Esophagus (tissue), 2 donors: ENCODE measurements around the gene CALM3. TPM values are rescaled to one million over a fixed set of nuclear protein-coding genes. Genes with fewer than 3 reads are reported as not detected.

ENCODE experiments used
- H3K27ac ChIP-seq, 2 donors: one replicate each; pipeline ENCODE4 v1.5.1; 2013; ENCODE audit warnings: low read depth in 2 of 2, mild to moderate bottlenecking in 2 of 2, inconsistent platforms in 1 of 2, low read length in 1 of 2, moderate library complexity in 1 of 2
- H3K27me3 ChIP-seq, 2 donors: one replicate each; pipeline ENCODE4 v1.6.1; 2013; ENCODE audit warnings: low read length in 2 of 2, control low read depth in 1 of 2, mild to moderate bottlenecking in 1 of 2; ENCODE audit not compliant: insufficient read depth in 2 of 2, control insufficient read depth in 1 of 2
- H3K36me3 ChIP-seq, 2 donors: one replicate each; pipeline ENCODE4 v1.6.1; 2013; ENCODE audit warnings: low read length in 1 of 2; ENCODE audit not compliant: control insufficient read depth in 2 of 2, insufficient read depth in 2 of 2
- H3K4me1 ChIP-seq, 2 donors: one replicate each; pipeline ENCODE4 v1.6.1; 2013; ENCODE audit warnings: low read length in 1 of 2; ENCODE audit not compliant: control insufficient read depth in 2 of 2, insufficient read depth in 2 of 2
- H3K4me3 ChIP-seq, 2 donors: one replicate each; pipeline ENCODE4 v1.5.1; 2013; ENCODE audit warnings: low read length in 2 of 2, mild to moderate bottlenecking in 2 of 2, low read depth in 1 of 2, moderate library complexity in 1 of 2
- H3K9me3 ChIP-seq, 2 donors: one replicate each; pipeline ENCODE4 v1.6.1; 2013; ENCODE audit warnings: mild to moderate bottlenecking in 2 of 2, low read depth in 1 of 2, low read length in 1 of 2, moderate library complexity in 1 of 2; ENCODE audit not compliant: control insufficient read depth in 2 of 2, insufficient read depth in 1 of 2
- WGBS, 2 donors: extraction: QIAGEN DNeasy Blood & Tissue Kit; methylation state at CpG; one replicate each; pipeline ENCODE4 v1.1.7; 2013; 5-methylcytosine and 5-hydroxymethylcytosine counted together
- polyA plus RNA-seq, 2 donors: library from polyadenylated mRNA; stranded (reverse); fragments of 200-250 nt; gene quantifications; one replicate each; pipeline ENCODE4 v1.2.3, GENCODE V29; 2013
- donor health status: healthy with polysubstance abuse.
- donor health status: Bipolar disorder and iron deficiency.

CALM3 gene
- polyA plus RNA-seq, 2 donors, result 87.0 to 90.8 TPM

GRCh38 chr19:46660008-46660517 lies 58.9 kb downstream of the CALM3 start:
- 5% methylated on average over 14 of the region's 14 CpGs for WGBS, 2 donors
- Histone ChIP-seq H3K4me3 (peak overlapping the region; percentile 11 to 50), H3K4me1 (peaks cover 0 to 7% of the 10 kb centered on the region in 2 donors), H3K9me3 (no peaks in the 10 kb centered on the region), H3K27me3 (peaks cover 0 to 6% of the 10 kb centered on the region in 2 donors), H3K36me3 (no peaks in the 10 kb centered on the region), H3K27ac (peak overlapping the region; percentile 44 to 82)

Other genes with a start within 250 kb of the CALM3 start
- under 1 TPM; 0.28 to 0.31 TPM for gene CCDC8, start 187.8 kb upstream of the CALM3 start, polyA plus RNA-seq
- gene PNMA8C, start 172.4 kb upstream of the CALM3 start, polyA plus RNA-seq, result not detected
- under 1 TPM; 0.02 to 0.10 TPM for gene PNMA8A, start 129.8 kb upstream of the CALM3 start, polyA plus RNA-seq
- gene PNMA8B, start 105.5 kb upstream of the CALM3 start, polyA plus RNA-seq, result under 1 TPM; 0.14 TPM
- gene PTGIR, start 23.8 kb downstream of the CALM3 start, polyA plus RNA-seq, result under 1 TPM; 0.47 to 0.86 TPM
- not detected for gene GNG8, start 34.9 kb downstream of the CALM3 start, polyA plus RNA-seq
- gene DACT3, start 59.9 kb downstream of the CALM3 start, polyA plus RNA-seq, result 1 to 10 TPM; 1.1 to 3.2 TPM
- 10 to 100 TPM; 30.1 to 34.7 TPM for gene PRKD2, start 115.8 kb downstream of the CALM3 start, polyA plus RNA-seq
- gene FKRP, start 144.7 kb downstream of the CALM3 start, polyA plus RNA-seq, result 10 to 100 TPM in 1 of 2 donors, 1 to 10 TPM in 1; 7.1 to 10.1 TPM
- gene STRN4, start 145.1 kb downstream of the CALM3 start, polyA plus RNA-seq, result 10 to 100 TPM; 53.2 to 55.6 TPM
- gene SLC1A5, start 187.3 kb downstream of the CALM3 start, polyA plus RNA-seq, result 10 to 100 TPM; 40.3 to 84.4 TPM
- 100 to 1,000 TPM in 1 of 2 donors, 10 to 100 TPM in 1; 71.2 to 157 TPM for gene AP2S1, start 249.5 kb downstream of the CALM3 start, polyA plus RNA-seq